Inferior parietal cortex (tissue), 1 donor: ENCODE measurements around the gene APH1A.
A peak's percentile ranks its signal among the peaks of the same experiment; 100 is the strongest.
"Not testable (repeated sequence)": the region's sequence is repeated elsewhere in the genome, so short reads cannot be mapped to it uniquely, and the experiment has no call there.

Experiments
- DNase-seq: peaks from one replicate; pipeline ENCODE4 v3.0.0-alpha.2; 2016; ENCODE audit errors: extremely low spot score

Gene APH1A

GRCh38 chr1:150268340-150268704 lies 494 bp downstream of the APH1A start:
- DNase-seq, result no peak

GRCh38 chr1:150267896-150268295 lies 920 bp downstream of the APH1A start:
- no peak for DNase-seq

- no peak for DNase-seq
These were observed 5.3 kb downstream of the APH1A start for GRCh38 chr1:150263549-150263948.

GRCh38 chr1:150262388-150263320 lies 6.2 kb downstream of the APH1A start:
- DNase-seq, result no peak

GRCh38 chr1:150261367-150261766 lies 7.4 kb downstream of the APH1A start:
- no peak for DNase-seq

- DNase-seq, result no peak
These were observed 8.8 kb downstream of the APH1A start for GRCh38 chr1:150259758-150260669.

GRCh38 chr1:150259217-150259616 lies 9.6 kb downstream of the APH1A start:
- DNase-seq, result no peak

- peak; percentile 30 for DNase-seq
These were observed 10.9 kb downstream of the APH1A start, which contains the start of gene CA14 for GRCh38 chr1:150257624-150258585. Gene CA14 (plus strand): TSS chr1:150257774. CDS start chr1:150258129, 355 bp downstream.

GRCh38 chr1:150256554-150257341 lies 12.1 kb downstream of the APH1A start:
- DNase-seq, result peak; percentile 49

GRCh38 chr1:150256198-150256553 lies 12.6 kb downstream of the APH1A start:
- no peak for DNase-seq

GRCh38 chr1:150249936-150250335 lies 18.9 kb downstream of the APH1A start:
- no peak for DNase-seq

- no peak for DNase-seq
These were observed 25.8 kb downstream of the APH1A start for GRCh38 chr1:150243003-150243402.

GRCh38 chr1:150237746-150238145 lies 31.1 kb downstream of the APH1A start:
- no peak for DNase-seq

GRCh38 chr1:150237176-150237575 lies 31.6 kb downstream of the APH1A start:
- DNase-seq, result not testable (repeated sequence)

- no peak for DNase-seq
These were observed 32.2 kb downstream of the APH1A start for GRCh38 chr1:150236614-150237100.

GRCh38 chr1:150235852-150236613 lies 32.8 kb downstream of the APH1A start, which contains the start of gene ANP32E:
Gene ANP32E (minus strand): TSS chr1:150236112. CDS start chr1:150235786, 326 bp downstream.
- peak; percentile 98 for DNase-seq

- DNase-seq, result no peak
These were observed 33.4 kb downstream of the APH1A start for GRCh38 chr1:150235294-150235851.

GRCh38 chr1:150234566-150235293 lies 34.1 kb downstream of the APH1A start:
- peak; percentile 73 for DNase-seq

GRCh38 chr1:150234309-150234565 lies 34.6 kb downstream of the APH1A start:
- DNase-seq, result no peak
